Epithelial cell of esophagus (primary cell): ENCODE results near the gene DOHH.

Experiments used
- DNase-seq: peaks from one replicate; pipeline ENCODE4 v3.0.0; 2010; ENCODE audit warnings: low read depth
- H3K4me3 ChIP-seq: 2 replicates; pipeline ENCODE4 v1.5.1; 2011; ENCODE audit warnings: mild to moderate bottlenecking, low read length, control low read depth
- CTCF ChIP-seq: IDR thresholded peaks from 2 replicates; pipeline ENCODE4 v1.5.1; 2011; ENCODE audit warnings: low read depth, mild to moderate bottlenecking, low read length, control low read depth, inconsistent platforms; ENCODE audit not compliant: insufficient read depth; ENCODE audit errors: missing control alignments

The DOHH gene

GRCh38 chr19:3497757-3498520 lies 2.5 kb downstream of the DOHH start:
- no peak overlapping the region for H3K4me3 ChIP-seq
- no peak for DNase-seq
- TF ChIP-seq CTCF, result no peak

GRCh38 chr19:3496392-3497273 lies 3.8 kb downstream of the DOHH start:
- H3K4me3 ChIP-seq, result no peak overlapping the region
- TF ChIP-seq CTCF, result no peak
- no peak for DNase-seq

GRCh38 chr19:3494559-3494958 lies 5.9 kb downstream of the DOHH start:
- H3K4me3 ChIP-seq, result no peak overlapping the region
- no peak for DNase-seq
- TF ChIP-seq CTCF, result no peak

- no peak for DNase-seq
- no peak for TF ChIP-seq CTCF
Measured at GRCh38 chr19:3494051-3494450, 6.4 kb downstream of the DOHH start.

GRCh38 chr19:3493651-3494050 lies 6.8 kb downstream of the DOHH start:
- TF ChIP-seq CTCF, result no peak
- DNase-seq, result no peak
- no peak overlapping the region for H3K4me3 ChIP-seq

More at GRCh38 chr19:3494051-3494450, 6.4 kb downstream of the DOHH start:
- no peak overlapping the region for H3K4me3 ChIP-seq

GRCh38 chr19:3492919-3493318 lies 7.6 kb downstream of the DOHH start:
- H3K4me3 ChIP-seq, result no peak overlapping the region
- no peak for TF ChIP-seq CTCF
- DNase-seq, result no peak
